Calu3 (cell line): ENCODE measurements around the gene ELN. TPM values are rescaled to one million over a fixed set of nuclear protein-coding genes. Genes with fewer than 3 reads are reported as not detected.
A peak's percentile ranks its signal among the peaks of the same experiment; 100 is the strongest.

Experiments
- BruUV-seq: library from RNA; stranded (reverse); fragments of 400-500 nt; replicated peaks from 2 replicates; lab custom pipeline; 2021; lab: Mats Ljungman, UMichigan
- CTCF ChIA-PET: fragments of 300-600 bp; sonication (Branson Sonifier 250); formaldehyde crosslinking; loops from one replicate; lab custom pipeline; 2022; ENCODE audit warnings: antibody characterized with exemption; lab: Charles Lee
- DNase-seq: peaks from one replicate; pipeline ENCODE4 v3.0.0; 2022
- H3K27ac Mint-ChIP-seq: one replicate; pipeline ENCODE4 v1.8.0; 2022; ENCODE audit warnings: mixed read lengths; ENCODE audit not compliant: unreplicated experiment
- H3K27me3 Mint-ChIP-seq: one replicate; pipeline ENCODE4 v1.8.0; 2022; ENCODE audit warnings: mixed read lengths; ENCODE audit not compliant: unreplicated experiment
- H3K36me3 Mint-ChIP-seq: one replicate; pipeline ENCODE4 v1.8.0; 2022; ENCODE audit warnings: mild to moderate bottlenecking, moderate library complexity, mixed read lengths; ENCODE audit not compliant: insufficient read depth, unreplicated experiment
- H3K4me1 Mint-ChIP-seq: one replicate; pipeline ENCODE4 v1.8.0; 2022; ENCODE audit warnings: mild to moderate bottlenecking, low read depth, mixed read lengths; ENCODE audit not compliant: unreplicated experiment
- H3K4me3 Mint-ChIP-seq: one replicate; pipeline ENCODE4 v1.8.0; 2022; ENCODE audit warnings: mild to moderate bottlenecking, low read depth, moderate library complexity, mixed read lengths; ENCODE audit not compliant: unreplicated experiment
- H3K9me3 Mint-ChIP-seq: one replicate; pipeline ENCODE4 v1.8.0; 2022; ENCODE audit warnings: low read depth, mixed read lengths; ENCODE audit not compliant: unreplicated experiment
- CTCF ChIP-seq: fragments of 200-600 bp; IDR thresholded peaks from one replicate; pipeline ENCODE4 v1.8.0; 2022; ENCODE audit warnings: antibody characterized with exemption; ENCODE audit not compliant: unreplicated experiment
- intact Hi-C: fragments of 100-400 bp; cut with micrococcal nuclease; formaldehyde crosslinking; loops from one replicate; pipeline ENCODE4 v1.10.0; 2022; ENCODE audit not compliant: unreplicated experiment
- total RNA-seq: library from RNA; stranded (reverse); gene quantifications from 2 replicates; pipeline ENCODE4 v1.2.3, GENCODE V29; 2022

The ELN gene
- total RNA-seq, 1 experiment from 2014 or later, result 0.42 TPM

- Mint-ChIP-seq H3K9me3 (no peaks in the 10 kb centered on the region), H3K36me3 (no peaks in the 10 kb centered on the region), H3K4me1 (no peaks in the 10 kb centered on the region), H3K27me3 (peaks cover 36% of the 10 kb centered on the region), H3K27ac (no peak overlapping the region), H3K4me3 (no peak overlapping the region)
- intact Hi-C loops, result no loop called here
- CTCF ChIA-PET, result no interaction called here
- no peak for DNase-seq
- TF ChIP-seq CTCF, result no peak
- no TSS peak for BruUV-seq
Measured at GRCh38 chr7:74049997-74050798, 22.2 kb downstream of the ELN start.

GRCh38 chr7:74051193-74051592 lies 23.2 kb downstream of the ELN start:
- no TSS peak for BruUV-seq
- Mint-ChIP-seq H3K36me3 (no peaks in the 10 kb centered on the region), H3K4me1 (no peaks in the 10 kb centered on the region), H3K27me3 (peaks cover 28% of the 10 kb centered on the region), H3K4me3 (no peak overlapping the region), H3K9me3 (no peaks in the 10 kb centered on the region), H3K27ac (no peak overlapping the region)
- CTCF ChIA-PET, result no interaction called here
- no peak for TF ChIP-seq CTCF
- no peak for DNase-seq
- intact Hi-C loops, result no loop called here

GRCh38 chr7:74051629-74052410 lies 23.8 kb downstream of the ELN start:
- Mint-ChIP-seq H3K27ac (no peak overlapping the region), H3K4me3 (no peak overlapping the region), H3K9me3 (no peaks in the 10 kb centered on the region), H3K36me3 (no peaks in the 10 kb centered on the region), H3K27me3 (peaks cover 28% of the 10 kb centered on the region), H3K4me1 (no peaks in the 10 kb centered on the region)
- intact Hi-C loops, result no loop called here
- TF ChIP-seq CTCF, result peak; percentile 43
- BruUV-seq, result no TSS peak
- CTCF ChIA-PET, result interaction anchor here (1.1 kb wide), 1 partner anchor 131 kb away, joined by 3 read pairs; no protein-coding TSS in a partner anchor
- peak; percentile 69 for DNase-seq

GRCh38 chr7:74052628-74053027 lies 24.7 kb downstream of the ELN start:
- H3K27me3 Mint-ChIP-seq, result peaks cover 32% of the 10 kb centered on the region
- no peak for TF ChIP-seq CTCF
- H3K4me3 Mint-ChIP-seq, result no peak overlapping the region
- H3K27ac Mint-ChIP-seq, result no peak overlapping the region
- H3K4me1 Mint-ChIP-seq, result no peaks in the 10 kb centered on the region
- H3K9me3 Mint-ChIP-seq, result no peaks in the 10 kb centered on the region
- BruUV-seq, result no TSS peak
- CTCF ChIA-PET, result interaction anchor here (0.6 to 1.1 kb wide), 2 partner anchors 130 to 217 kb away, joined by 3 to 4 read pairs; no protein-coding TSS in a partner anchor
- H3K36me3 Mint-ChIP-seq, result no peaks in the 10 kb centered on the region
- intact Hi-C loops, result no loop called here
- no peak for DNase-seq
